Fibroblast of lung (primary cell): ENCODE measurements around the gene PPM1A.

Source experiments
- EZH2 ChIP-seq: IDR thresholded peaks from 2 replicates; pipeline ENCODE4 v1.5.1; 2012; ENCODE audit warnings: low read length, control low read depth, mild to moderate bottlenecking; ENCODE audit errors: missing control alignments
- TF ChIP-seq, protein P1 (sequence below), 2 donors: IDR thresholded peaks in 1 of 2; conservative IDR thresholded peaks in 1 of 2; 1 replicate in 1 of 2; 2 replicates in 1 of 2; pipeline ENCODE4 v1.5.1; 2011 to 2012; ENCODE audit warnings: low read length in 2 of 2, control low read depth in 1 of 2, inconsistent platforms in 1 of 2, low read depth in 1 of 2, mild to moderate bottlenecking in 1 of 2

DNA sequence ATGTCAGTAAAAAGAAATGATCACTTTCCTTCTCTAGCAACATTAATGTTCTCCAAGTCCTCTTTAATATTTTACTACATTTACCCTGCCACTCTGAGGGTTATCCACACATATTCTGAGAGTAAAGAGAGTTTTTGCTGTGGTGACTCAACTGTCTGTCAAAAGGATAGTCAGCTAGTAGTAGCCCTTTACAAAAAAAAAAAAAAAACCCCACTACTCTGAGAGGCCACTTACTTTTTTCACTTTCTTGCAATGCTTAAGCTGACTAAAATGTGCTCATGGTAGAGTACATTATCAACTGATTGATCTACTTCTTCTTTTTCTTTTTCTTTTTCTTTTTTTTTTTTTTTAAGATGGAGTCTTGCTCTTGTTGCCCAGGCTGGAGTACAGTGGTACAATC, 27.6 kb upstream of the PPM1A start:
- no peak for TF ChIP-seq EZH2
- TF ChIP-seq, protein P1, sequence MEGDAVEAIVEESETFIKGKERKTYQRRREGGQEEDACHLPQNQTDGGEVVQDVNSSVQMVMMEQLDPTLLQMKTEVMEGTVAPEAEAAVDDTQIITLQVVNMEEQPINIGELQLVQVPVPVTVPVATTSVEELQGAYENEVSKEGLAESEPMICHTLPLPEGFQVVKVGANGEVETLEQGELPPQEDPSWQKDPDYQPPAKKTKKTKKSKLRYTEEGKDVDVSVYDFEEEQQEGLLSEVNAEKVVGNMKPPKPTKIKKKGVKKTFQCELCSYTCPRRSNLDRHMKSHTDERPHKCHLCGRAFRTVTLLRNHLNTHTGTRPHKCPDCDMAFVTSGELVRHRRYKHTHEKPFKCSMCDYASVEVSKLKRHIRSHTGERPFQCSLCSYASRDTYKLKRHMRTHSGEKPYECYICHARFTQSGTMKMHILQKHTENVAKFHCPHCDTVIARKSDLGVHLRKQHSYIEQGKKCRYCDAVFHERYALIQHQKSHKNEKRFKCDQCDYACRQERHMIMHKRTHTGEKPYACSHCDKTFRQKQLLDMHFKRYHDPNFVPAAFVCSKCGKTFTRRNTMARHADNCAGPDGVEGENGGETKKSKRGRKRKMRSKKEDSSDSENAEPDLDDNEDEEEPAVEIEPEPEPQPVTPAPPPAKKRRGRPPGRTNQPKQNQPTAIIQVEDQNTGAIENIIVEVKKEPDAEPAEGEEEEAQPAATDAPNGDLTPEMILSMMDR (conservative IDR thresholded peaks at IDR 0.05 in 1 of 2, IDR thresholded peaks at IDR 0.05 in 1 of 2; ENCODE audit: low read depth in 1 of 2, low read length in 2 of 2) = no peak
